HK-2 (cell line): ENCODE data around the gene PACC1.

ENCODE experiments used
- DNase-seq: peaks from one replicate; pipeline ENCODE4 v3.0.0-alpha.2; 2018; ENCODE audit not compliant: unreplicated experiment

The PACC1 gene

GRCh38 chr1:212414328-212415106 lies at the start of gene PACC1:
PACC1 (minus strand) TSS chr1:212414886; CDS start chr1:212414757, 129 bp downstream.
- DNase-seq: peak; percentile 96

- DNase-seq: no peak
These were observed 49.0 kb upstream of the PACC1 start for GRCh38 chr1:212463565-212464285.

GRCh38 chr1:212461916-212462660 lies 47.4 kb upstream of the PACC1 start:
- DNase-seq: no peak

GRCh38 chr1:212460376-212460775 lies 45.7 kb upstream of the PACC1 start:
- no peak for DNase-seq

GRCh38 chr1:212459656-212460055 lies 45.0 kb upstream of the PACC1 start:
- DNase-seq: no peak

- no peak for DNase-seq
These were observed 44.1 kb upstream of the PACC1 start for GRCh38 chr1:212458817-212459216.

- DNase-seq: peak; percentile 66
These were observed 43.2 kb upstream of the PACC1 start for GRCh38 chr1:212457740-212458338.

GRCh38 chr1:212455803-212456528 lies 41.3 kb upstream of the PACC1 start:
- peak; percentile 91 for DNase-seq

GRCh38 chr1:212455401-212455800 lies 40.7 kb upstream of the PACC1 start:
- DNase-seq: no peak

- DNase-seq: no peak
These were observed 40.1 kb upstream of the PACC1 start for GRCh38 chr1:212454741-212455140.

- no peak for DNase-seq
These were observed 38.6 kb upstream of the PACC1 start for GRCh38 chr1:212453156-212453857.

GRCh38 chr1:212452323-212453155 lies 37.9 kb upstream of the PACC1 start:
- DNase-seq: no peak

- no peak for DNase-seq
These were observed 37.0 kb upstream of the PACC1 start for GRCh38 chr1:212451416-212452322.

GRCh38 chr1:212450331-212450881 lies 35.7 kb upstream of the PACC1 start:
- DNase-seq: no peak

- no peak for DNase-seq
These were observed 32.8 kb upstream of the PACC1 start for GRCh38 chr1:212447478-212447877.

GRCh38 chr1:212446333-212446732 lies 31.6 kb upstream of the PACC1 start:
- DNase-seq: no peak

- no peak for DNase-seq
These were observed 27.7 kb upstream of the PACC1 start for GRCh38 chr1:212442408-212442807.

- DNase-seq: no peak
These were observed 25.7 kb upstream of the PACC1 start for GRCh38 chr1:212440419-212440818.
